GM19328 (cell line): Measurements from ENCODE around the gene SLFN5.
A peak's percentile ranks its signal among the peaks of the same experiment; 100 is the strongest.
"Not testable (repeated sequence)": the region's sequence is repeated elsewhere in the genome, so short reads cannot be mapped to it uniquely, and the experiment has no call there.

Source experiments
- ATAC-seq: cut with Tn5 transposase; IDR thresholded peaks from one replicate; pipeline ENCODE4 v1.9.1; 2021; ENCODE audit warnings: mild to moderate bottlenecking, moderate library complexity; ENCODE audit not compliant: unreplicated experiment

Gene SLFN5

DNA sequence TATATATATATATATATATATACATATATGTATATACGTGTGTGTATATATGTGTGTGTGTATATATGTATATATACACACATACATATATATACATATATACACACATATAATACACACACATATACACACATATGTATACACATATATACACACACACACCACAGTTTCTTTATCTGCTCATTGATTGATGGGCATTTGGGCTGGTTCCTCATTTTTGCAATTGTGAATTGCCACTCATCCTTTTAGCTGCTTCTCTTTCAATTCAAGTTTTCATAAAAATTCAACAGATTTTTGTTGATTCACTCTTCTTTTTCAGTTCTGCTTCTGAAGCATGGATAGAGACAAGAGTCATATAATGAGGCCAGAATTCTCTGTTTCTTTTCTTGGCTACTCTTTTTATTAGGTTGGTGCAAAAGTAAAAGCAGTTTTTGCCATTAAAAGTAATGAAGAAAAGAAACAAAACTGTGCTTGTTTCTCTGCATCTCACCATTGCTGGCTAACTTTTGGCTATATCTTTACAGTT, 44.5 kb downstream of the SLFN5 start:
- no peak for ATAC-seq

DNA sequence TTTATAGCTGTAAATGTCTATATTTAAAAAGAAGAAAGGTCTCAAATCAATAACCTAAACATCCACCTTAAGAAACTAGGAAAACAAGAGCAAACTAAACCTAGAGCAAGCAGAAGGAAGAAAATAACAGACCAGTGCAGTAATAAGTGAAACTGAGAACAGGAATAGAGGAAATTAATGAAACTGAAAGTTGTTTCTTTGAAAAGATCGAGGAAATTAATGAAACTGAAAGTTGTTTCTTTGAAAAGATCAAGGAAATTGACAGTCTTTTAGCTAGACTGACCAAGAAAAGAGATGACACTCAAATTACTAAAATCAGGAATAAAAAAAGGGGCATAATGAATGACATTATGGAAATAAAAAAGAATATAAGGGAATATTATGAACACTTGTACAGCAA, 46.4 kb downstream of the SLFN5 start:
- ATAC-seq = no peak

DNA sequence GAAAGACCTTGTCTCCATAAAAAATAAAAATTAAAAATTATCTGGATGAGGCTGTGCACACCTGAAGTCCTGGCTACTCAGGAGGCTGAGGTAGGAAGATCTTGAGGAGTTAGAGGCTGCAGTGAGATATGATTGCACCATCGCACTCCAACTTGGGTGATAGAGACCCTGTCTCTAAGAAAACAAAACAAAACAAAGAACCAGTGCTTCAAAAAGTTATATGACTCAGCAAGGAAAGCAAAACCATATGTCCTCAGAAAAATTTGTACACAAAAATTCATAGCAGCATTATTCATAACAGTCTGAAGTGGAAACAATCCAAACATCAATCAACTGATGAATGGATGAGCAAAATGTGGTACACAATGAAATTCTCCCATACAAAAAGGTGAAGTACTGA, 48.9 kb downstream of the SLFN5 start:
- ATAC-seq = no peak

DNA sequence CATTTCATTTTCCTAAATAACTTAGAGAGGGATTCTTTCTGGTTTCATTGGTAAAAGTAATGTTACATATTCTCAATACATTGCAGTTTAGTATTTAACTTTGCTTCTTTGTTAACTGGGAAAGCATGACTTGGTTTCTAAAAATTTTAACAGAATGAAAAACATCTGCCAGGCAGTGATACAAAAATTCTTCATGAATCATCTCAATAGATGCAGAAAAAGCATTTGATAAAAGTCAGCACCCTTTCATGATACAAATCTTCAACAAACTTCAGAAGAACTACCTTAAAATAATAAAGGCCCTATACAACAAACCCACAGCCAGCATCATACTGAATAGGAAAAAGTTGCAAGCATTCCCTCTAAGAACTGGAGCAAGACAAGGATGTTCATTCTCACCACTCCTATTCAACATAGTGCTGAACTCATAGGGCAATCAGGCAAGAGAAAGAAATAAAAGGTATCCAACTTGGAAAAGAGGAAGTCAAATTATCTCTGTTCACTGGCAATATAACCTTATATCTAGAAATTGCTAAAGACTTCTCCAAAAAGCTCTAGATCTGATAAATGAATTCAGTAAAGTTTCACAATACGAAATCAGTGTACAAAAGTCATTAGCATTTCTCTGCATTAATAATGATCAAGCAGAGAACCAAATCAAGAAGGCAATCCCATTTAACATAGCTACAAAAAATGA, 50.4 kb downstream of the SLFN5 start:
- no peak for ATAC-seq

DNA sequence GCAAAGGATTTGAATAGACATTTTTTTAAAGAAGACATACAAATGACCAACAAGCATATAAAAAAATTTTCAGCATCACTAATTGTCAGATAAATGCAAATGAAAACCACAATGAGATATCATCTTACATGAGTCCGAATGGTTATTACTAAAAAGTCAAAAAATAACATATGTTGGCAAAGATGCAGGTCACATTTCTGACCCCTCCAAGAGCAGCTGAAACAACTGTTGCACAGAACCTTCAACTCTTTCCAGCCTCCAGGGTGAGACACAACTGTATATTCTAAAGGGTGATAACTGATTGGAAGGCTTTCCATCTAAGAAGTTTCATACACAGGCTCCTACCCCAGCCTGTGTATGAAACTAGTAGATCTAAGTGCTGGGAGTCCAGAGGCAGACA, 51.9 kb downstream of the SLFN5 start:
- ATAC-seq = no peak

DNA sequence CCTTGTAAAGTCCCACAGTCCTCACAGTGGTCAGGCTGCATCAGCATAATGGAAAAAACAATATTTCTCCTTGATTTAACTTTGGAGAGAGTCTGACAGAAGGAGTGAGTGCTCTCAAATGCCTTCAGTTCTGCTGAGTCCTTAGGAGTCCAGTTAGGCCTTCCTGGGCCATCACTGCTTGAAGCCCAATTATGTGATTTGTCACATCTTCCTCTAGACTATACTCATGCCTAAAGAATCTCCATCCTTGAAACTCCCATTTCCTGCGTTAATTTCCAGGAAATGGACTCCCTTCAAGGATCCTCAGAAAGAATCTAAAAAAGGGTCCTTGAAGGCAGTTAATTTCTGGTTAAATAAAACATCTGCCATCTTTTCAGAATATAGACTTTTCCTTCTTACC, 52.8 kb downstream of the SLFN5 start:
- no peak for ATAC-seq

DNA sequence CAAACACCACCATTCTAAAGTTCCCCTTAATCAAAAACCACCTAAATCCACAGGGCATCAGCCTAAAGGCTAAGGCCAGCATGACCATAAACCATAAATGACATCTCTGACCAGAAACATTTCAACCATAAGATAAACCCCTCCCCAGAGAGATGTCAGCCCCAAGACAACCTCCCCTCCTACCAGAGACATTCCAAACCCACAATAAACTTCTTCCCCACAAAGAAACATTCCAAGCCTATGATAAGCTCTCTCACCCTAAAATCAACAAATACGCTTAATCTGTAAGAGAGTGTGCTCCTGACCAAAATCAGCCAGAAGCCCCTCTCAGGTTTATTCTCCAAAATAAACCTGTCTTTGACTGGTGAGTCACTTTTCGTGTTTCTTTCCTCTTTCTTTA, 54.8 kb downstream of the SLFN5 start:
- ATAC-seq = no peak

DNA sequence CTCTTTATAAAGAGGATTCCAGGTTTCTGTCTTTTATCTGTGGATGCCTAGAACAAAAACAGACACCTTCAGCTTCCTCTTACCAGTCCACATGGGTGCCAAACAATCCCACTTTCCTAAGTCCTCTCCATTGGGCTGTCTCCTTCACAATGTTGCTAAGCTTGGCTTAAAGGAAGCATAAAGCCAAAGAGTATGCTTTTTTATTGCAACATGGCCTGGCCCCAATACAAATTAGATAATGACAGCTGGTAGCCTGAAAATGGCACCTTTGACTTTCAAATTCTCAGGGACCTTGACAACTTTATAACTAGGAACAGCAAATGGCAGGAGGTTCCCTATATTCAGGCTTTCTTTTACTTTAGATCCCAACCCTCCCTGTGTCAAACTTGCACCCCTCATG, 55.8 kb downstream of the SLFN5 start:
- no peak for ATAC-seq

DNA sequence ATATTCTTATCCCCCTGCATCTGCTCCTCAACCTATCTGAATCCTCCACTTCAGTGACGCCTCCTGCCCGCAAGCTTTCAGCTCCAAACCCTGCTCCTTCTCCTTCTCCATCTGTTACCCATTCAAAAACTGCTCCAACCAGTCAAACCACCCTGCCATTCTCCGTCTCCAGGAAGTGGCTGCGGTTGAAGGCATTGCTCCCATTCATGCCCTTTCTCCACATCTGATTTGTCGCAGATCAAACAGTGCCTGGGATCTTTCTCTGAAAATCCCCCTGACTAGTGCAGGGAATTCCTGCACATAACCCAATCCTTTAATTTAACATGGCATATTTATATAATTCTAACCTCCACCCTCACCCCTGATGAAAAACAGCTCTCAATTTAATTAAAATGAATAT, 56.3 kb downstream of the SLFN5 start:
- no peak for ATAC-seq

DNA sequence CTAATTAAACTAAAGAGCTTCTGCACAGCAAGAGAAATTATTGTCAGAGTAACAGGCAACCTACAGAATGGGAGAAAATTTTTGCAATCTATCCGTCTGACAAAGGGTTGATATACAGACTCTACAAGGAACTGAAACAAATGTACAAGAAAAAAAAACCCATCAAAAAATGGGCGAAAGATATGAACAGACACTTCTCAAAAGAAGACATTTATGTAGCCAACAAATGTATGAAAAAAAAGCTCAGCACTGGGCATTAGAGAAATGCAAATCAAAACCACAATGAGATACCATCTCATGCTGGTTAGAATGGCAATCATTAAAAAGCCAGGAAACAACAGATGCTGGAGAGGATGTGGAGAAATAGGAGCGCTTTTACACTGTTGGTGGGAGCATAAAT, 66.5 kb downstream of the SLFN5 start:
- not testable (repeated sequence) for ATAC-seq

DNA sequence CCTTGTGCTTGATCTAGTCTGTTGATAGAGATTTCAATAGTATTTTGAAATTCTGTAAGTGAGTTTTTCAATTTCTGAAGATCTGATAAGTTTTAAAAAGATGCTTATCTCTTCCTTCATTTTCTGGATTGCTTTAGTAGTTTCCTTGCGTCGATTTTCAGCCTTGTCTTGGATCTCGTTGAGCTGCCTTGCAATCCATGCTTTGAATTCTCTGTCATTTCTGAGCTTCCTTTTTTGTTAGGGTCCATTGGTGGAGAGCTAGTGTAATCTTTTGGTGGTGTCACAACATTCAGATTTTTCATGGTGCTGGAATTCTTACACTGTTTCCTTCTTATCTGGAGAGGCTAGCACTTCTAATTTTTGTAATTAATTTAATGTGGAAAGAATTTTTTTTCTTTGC, 69.5 kb downstream of the SLFN5 start:
- no peak for ATAC-seq

DNA sequence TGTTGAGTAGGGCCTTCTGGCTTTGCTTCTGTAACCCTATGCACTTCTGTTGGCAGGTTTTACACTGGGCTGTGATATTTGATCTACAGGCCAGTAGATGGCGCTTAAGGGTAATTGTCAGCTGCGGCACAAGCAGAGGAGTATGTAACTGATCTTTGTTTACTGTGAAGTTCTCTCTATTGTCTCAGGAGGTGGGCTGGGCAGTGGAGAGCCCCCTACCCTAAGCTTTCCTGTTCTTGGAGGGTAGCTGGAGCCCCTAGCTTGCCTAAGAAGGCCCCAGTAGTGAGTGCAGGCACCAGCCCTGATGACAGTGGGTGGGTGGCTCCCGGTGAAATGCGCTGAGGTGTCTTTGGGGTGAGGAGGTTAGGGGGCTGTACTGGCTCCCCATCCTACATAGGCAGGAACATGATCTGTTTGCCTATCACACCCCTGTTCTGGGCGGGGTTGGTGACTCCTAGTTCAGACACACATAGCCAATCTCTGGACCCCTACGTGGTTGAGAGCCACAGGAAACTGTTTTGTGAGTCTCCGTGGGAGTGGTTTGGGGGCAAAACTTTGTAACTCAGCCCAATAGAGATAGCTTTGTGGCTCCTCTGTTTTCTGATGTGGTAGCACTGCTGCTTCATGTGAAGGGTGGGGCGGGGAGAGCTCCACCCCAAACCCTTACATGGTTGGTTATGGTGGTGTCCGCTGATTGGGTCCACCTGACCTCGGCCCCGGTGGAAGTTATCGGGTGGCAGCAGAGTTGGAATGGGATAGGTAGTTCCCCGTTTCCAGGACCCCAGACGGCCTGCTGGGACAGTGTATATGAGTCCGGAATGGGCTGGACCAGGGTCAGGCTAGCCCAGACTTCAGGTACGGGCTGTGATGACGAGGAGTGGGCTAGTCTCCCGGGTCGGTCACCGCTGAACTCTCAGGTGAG, 70.2 kb downstream of the SLFN5 start:
- ATAC-seq = peak; percentile 62

DNA sequence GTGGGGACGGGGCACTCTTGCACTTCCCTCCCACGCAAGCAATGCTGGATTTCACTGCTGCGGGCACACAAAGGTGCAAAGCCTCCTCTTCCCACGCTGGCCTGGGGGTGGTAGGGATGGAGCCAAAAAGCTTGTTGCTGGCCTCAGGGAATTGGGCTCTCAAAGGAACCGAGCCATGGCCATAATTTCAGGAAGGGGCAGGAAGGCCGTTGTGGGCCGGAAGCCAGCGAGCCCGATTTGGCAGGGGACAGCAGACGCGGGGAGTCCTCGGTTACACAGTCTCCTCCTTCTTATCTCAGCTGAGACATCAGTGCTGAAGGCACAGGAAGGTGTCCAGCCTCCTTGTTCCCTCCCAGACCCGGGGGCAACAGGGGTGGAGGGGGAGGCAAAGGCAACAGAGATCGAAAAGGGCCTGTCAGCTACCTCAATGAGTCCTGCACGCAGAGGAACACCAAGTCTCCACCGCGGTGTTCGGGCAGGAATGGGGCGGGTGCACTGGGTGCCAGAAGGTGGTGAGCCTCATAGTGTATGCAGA, 71.1 kb downstream of the SLFN5 start:
- ATAC-seq = no peak

DNA sequence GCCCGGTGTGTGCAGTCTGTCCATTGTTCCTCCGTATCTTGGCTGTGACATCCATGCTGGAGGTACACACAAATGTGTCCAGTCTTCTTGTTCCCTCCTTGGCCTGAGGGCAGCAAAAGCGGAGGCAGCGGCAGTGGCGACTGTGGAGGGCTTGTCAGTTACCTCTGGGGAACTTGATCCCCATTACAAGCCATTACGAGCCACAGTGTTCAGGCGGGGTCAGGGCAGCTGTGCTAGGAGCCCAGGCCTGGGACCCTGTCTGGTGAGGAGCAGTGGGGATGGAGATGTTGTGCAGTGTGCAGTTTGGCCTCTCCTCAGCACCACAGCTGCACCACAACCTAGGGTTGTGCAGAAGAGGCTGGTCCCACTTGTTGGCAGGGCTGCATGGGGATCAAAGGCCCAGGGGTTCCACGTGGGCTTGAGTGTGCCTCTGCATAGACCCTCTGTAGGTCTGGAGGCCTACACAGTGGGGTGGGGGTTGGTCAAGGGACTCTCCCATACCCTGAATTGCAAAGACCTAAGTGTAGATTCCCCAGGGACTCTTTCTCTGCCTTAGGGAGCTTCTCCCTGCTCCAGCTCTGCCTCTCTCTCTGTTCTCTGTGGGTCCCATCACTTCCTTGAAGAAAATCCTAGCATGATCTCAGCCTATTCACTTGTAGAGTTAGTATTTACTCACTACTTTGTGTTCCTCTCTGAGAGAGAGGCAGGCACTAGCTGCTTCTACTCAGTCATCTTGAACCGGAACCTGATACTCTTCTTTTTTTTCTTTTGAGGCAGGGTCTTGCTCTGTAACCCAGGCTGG, 71.7 kb downstream of the SLFN5 start:
- ATAC-seq = no peak

DNA sequence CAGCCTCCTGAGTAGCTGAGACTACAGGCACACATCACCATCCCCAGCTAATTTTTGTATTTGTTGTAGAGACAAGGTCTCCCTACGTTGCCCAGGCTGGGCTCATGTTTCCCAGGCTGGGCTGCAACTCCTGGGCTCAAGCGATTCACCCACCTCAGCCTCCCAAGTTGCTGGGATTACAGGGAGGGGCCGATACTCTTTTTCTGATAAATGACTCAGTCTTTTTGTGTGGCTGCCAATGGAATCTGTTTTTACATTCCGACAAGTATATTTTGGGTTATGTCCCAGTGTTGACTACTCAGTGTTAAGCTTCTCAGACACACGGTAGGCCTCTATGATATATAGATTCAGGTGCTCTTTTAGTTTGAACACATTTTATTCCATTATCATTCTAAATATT, 72.4 kb downstream of the SLFN5 start:
- no peak for ATAC-seq

DNA sequence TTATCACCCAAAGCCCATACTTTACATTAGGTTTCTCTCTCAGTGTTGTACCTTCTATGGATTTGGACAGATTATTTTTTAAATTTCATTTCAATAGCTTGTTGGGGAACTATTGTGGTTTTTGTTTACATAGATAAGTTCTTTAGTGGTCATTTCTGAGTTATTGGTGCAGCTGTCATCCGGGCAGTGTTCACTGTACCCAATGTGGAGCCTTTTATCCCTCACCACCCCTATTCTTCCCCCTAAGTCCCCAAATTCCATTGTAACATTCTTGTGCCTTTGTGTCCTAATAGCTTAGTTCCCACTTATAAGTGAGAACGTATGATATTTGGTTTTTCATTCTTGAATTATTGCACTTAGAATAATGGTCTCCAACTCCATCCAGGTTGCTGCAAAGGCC, 73.1 kb downstream of the SLFN5 start:
- no peak for ATAC-seq

DNA sequence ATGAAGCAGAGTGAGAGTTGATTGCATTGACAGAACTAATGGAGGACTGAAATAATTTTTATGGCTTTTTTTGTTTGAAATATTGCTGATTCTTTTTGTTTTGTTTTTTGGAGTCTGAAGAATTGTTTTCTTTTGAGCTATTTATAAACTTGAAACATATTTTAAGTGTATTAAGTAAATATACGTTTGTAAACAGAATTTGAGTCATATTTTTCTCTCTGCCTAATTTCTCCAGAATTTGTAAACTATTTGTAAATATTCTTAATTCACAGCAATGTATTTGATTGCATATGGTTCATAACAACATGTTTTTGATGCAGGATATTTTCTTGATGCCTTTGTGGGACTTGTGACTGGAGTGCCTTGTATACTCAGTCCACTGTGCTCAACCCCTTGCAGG, 79.9 kb downstream of the SLFN5 start:
- ATAC-seq = no peak
